IMR-90 (cell line): ENCODE data around the gene DOCK10. TPM values are rescaled to one million over a fixed set of nuclear protein-coding genes. Genes with fewer than 3 reads are reported as not detected.

Experiments used
- ATAC-seq: fragments of 200-7000 bp; cut with Tn5 transposase; 2 replicates; pipeline ENCODE4 v1.9.1; 2020; ENCODE audit warnings: low read depth, mild to moderate bottlenecking, moderate library complexity
- BruUV-seq: library from RNA; stranded (reverse); fragments of 400-500 nt; replicated peaks from 2 replicates; lab custom pipeline; 2021; lab: Mats Ljungman, UMichigan
- CTCF ChIA-PET: fragments of 300-600 bp; formaldehyde crosslinking; extraction: SDS; loops from one replicate; lab custom pipeline; 2021; ENCODE audit warnings: antibody characterized with exemption; lab: Yijun Ruan, JAX
- POLR2A ChIA-PET: fragments of 300-600 bp; sonication (Branson Sonifier 250); formaldehyde crosslinking; loops from one replicate; lab custom pipeline; 2022; ENCODE audit warnings: antibody characterized with exemption; ENCODE audit not compliant: unreplicated experiment; lab: Charles Lee
- DNase-seq: peaks from one replicate; pipeline ENCODE4 v3.0.0; 2013
- H2AFZ ChIP-seq: replicated peaks from 2 replicates; pipeline ENCODE3; 2013; ENCODE audit warnings: low read length, mild to moderate bottlenecking; ENCODE audit not compliant: poor library complexity
- H2AK5ac ChIP-seq: 2 replicates; pipeline ENCODE4 v1.6.1; 2013; ENCODE audit warnings: low read depth, low read length, inconsistent platforms
- H2AK9ac ChIP-seq: replicated peaks from 2 replicates; pipeline ENCODE3; 2013; ENCODE audit warnings: mild to moderate bottlenecking, low read depth, low read length, moderate library complexity; ENCODE audit not compliant: poor library complexity
- H2BK120ac ChIP-seq: 2 replicates; pipeline ENCODE4 v1.6.1; 2013; ENCODE audit warnings: low read depth, low read length, inconsistent platforms
- H2BK15ac ChIP-seq: 3 replicates; pipeline ENCODE4 v1.6.1; 2013; ENCODE audit warnings: low read depth, low read length, inconsistent platforms
- H2BK20ac ChIP-seq: 2 replicates; pipeline ENCODE4 v1.6.1; 2013; ENCODE audit warnings: low read depth, mild to moderate bottlenecking, inconsistent platforms, low read length, moderate library complexity
- H2BK5ac ChIP-seq: 2 replicates; pipeline ENCODE4 v1.6.1; 2013; ENCODE audit warnings: mild to moderate bottlenecking, low read depth, low read length, inconsistent platforms; ENCODE audit not compliant: poor library complexity, severe bottlenecking
- H3K14ac ChIP-seq: replicated peaks from 2 replicates; pipeline ENCODE4 v1.6.1; 2013; ENCODE audit warnings: low read depth, low read length, inconsistent platforms
- H3K18ac ChIP-seq: 2 replicates; pipeline ENCODE4 v1.6.1; 2013; ENCODE audit warnings: low read depth, low read length, control low read depth
- H3K23ac ChIP-seq: 2 replicates; pipeline ENCODE4 v1.6.1; 2013; ENCODE audit warnings: low read depth, low read length, inconsistent platforms
- H3K27ac ChIP-seq: 2 replicates; pipeline ENCODE4 v1.5.1; 2013; ENCODE audit warnings: mild to moderate bottlenecking, control low read depth, low read length; ENCODE audit not compliant: insufficient read depth
- H3K27me3 ChIP-seq: 2 replicates; pipeline ENCODE4 v1.6.1; 2013; ENCODE audit warnings: low read length; ENCODE audit not compliant: control insufficient read depth, insufficient read depth
- H3K36me3 ChIP-seq: 2 replicates; pipeline ENCODE4 v1.6.1; 2013; ENCODE audit warnings: low read length, mixed read lengths; ENCODE audit not compliant: control insufficient read depth, insufficient read depth
- H3K4ac ChIP-seq: 2 replicates; pipeline ENCODE4 v1.6.1; 2013; ENCODE audit warnings: low read depth, low read length, inconsistent platforms
- H3K4me1 ChIP-seq: 2 replicates; pipeline ENCODE4 v1.6.1; 2013; ENCODE audit warnings: low read length, mixed read lengths; ENCODE audit not compliant: control insufficient read depth, insufficient read depth
- H3K4me2 ChIP-seq: 2 replicates; pipeline ENCODE4 v1.6.1; 2013; ENCODE audit warnings: low read depth, mild to moderate bottlenecking, control low read depth, low read length, moderate library complexity
- H3K4me3 ChIP-seq: 2 replicates; pipeline ENCODE4 v1.5.1; 2013; ENCODE audit warnings: low read depth, mild to moderate bottlenecking, control low read depth, low read length, moderate library complexity; ENCODE audit not compliant: insufficient read depth
- H3K56ac ChIP-seq: 2 replicates; pipeline ENCODE4 v1.6.1; 2013; ENCODE audit warnings: low read length, inconsistent platforms; ENCODE audit not compliant: insufficient read depth; ENCODE audit errors: extremely low read depth
- H3K79me1 ChIP-seq, 2 experiments: 2 replicates each; pipeline ENCODE4 v1.6.1; 2013; ENCODE audit warnings: low read length in 2 of 2, inconsistent platforms in 1 of 2, low read depth in 1 of 2
- H3K9ac ChIP-seq: 2 replicates; pipeline ENCODE4 v1.6.1; 2013; ENCODE audit warnings: low read depth, low read length, control low read depth
- H3K9me1 ChIP-seq: 2 replicates; pipeline ENCODE4 v1.6.1; 2013; ENCODE audit warnings: low read length, inconsistent platforms; ENCODE audit not compliant: insufficient read depth
- H3K9me3 ChIP-seq: 2 replicates; pipeline ENCODE4 v1.6.1; 2013; ENCODE audit warnings: low read length; ENCODE audit not compliant: control insufficient read depth, insufficient read depth
- H4K20me1 ChIP-seq: 2 replicates; pipeline ENCODE4 v1.6.1; 2013; ENCODE audit warnings: low read length, inconsistent platforms; ENCODE audit not compliant: insufficient read depth
- H4K5ac ChIP-seq: 2 replicates; pipeline ENCODE4 v1.6.1; 2013; ENCODE audit warnings: mild to moderate bottlenecking, low read depth, low read length, control low read depth
- H4K8ac ChIP-seq, 2 experiments: 2 replicates each; pipeline ENCODE4 v1.6.1; 2013; ENCODE audit warnings: low read depth in 2 of 2, low read length in 2 of 2, control low read depth in 1 of 2, inconsistent platforms in 1 of 2
- H4K91ac ChIP-seq: 2 replicates; pipeline ENCODE4 v1.6.1; 2013; ENCODE audit warnings: low read depth, low read length, inconsistent platforms; ENCODE audit not compliant: insufficient read depth
- CEBPB ChIP-seq: IDR thresholded peaks from 2 replicates; pipeline ENCODE4 v1.6.1; 2012; ENCODE audit warnings: low read depth, low read length, improper control_type of control experiment
- NFE2L2 ChIP-seq: fragments of 150-350 bp; IDR thresholded peaks from 2 replicates; pipeline ENCODE4 v1.6.1; 2016; ENCODE audit warnings: low read depth, mild to moderate bottlenecking, low read length
- RAD21 ChIP-seq: IDR thresholded peaks from 2 replicates; pipeline ENCODE4 v1.6.1; 2012; ENCODE audit warnings: low read length, improper control_type of control experiment
- SMC3 ChIP-seq: fragments of 150-350 bp; IDR thresholded peaks from 2 replicates; pipeline ENCODE4 v1.6.1; 2016; ENCODE audit warnings: low read depth, mild to moderate bottlenecking, antibody characterized with exemption, low read length, moderate library complexity
- WGBS, 2 experiments: methylation state at CpG; one replicate each; pipeline versions ENCODE4 v1.1.5 to v1.1.7; 2013; ENCODE audit warnings: missing lambda C conversion rate in 2 of 2; ENCODE audit not compliant: insufficient read length in 1 of 2; ENCODE audit errors: extremely low coverage in 2 of 2; 5-methylcytosine and 5-hydroxymethylcytosine counted together
- dilution Hi-C: fragments of 300-500 bp; cut with HindIII; formaldehyde crosslinking; loops from one replicate; pipeline ENCODE4 v1.14.3; 2018; ENCODE audit warnings: low sequenced_read_pairs; ENCODE audit not compliant: unreplicated experiment
- in situ Hi-C: fragments of 300-500 bp; cut with MboI; formaldehyde crosslinking; loops from 3 replicates; pipeline ENCODE4 v1.14.3; 2019; ENCODE audit warnings: low sequenced_read_pairs, inconsistent platforms, mixed read lengths
- intact Hi-C: fragments of 100-400 bp; cut with micrococcal nuclease; formaldehyde crosslinking; loops from 2 replicates; pipeline ENCODE4 v1.10.0; 2022
- polyA plus RNA-seq, 3 experiments: library from polyadenylated mRNA; depleted of rRNA; stranded (reverse); fragments of >200 nt; gene quantifications; 2 replicates each; pipeline ENCODE4 v1.2.3, GENCODE V29; 2012; ENCODE audit warnings: low replicate concordance in 1 of 3
- total RNA-seq: library from RNA; depleted of rRNA; stranded (reverse); fragments of >200 nt; gene quantifications from 2 replicates; pipeline ENCODE4 v1.2.3, GENCODE V29; 2012
- TF ChIP-seq, protein P1 (sequence below): conservative IDR thresholded peaks from 2 replicates; pipeline ENCODE4 v1.5.1; 2012; ENCODE audit warnings: mild to moderate bottlenecking, low read depth, low read length, improper control_type of control experiment

The DOCK10 gene
- total and polyA plus RNA-seq, 2 of the 4 experiments (the other 2 are of a cell fraction), result 58.6 to 75.3 TPM

DNA sequence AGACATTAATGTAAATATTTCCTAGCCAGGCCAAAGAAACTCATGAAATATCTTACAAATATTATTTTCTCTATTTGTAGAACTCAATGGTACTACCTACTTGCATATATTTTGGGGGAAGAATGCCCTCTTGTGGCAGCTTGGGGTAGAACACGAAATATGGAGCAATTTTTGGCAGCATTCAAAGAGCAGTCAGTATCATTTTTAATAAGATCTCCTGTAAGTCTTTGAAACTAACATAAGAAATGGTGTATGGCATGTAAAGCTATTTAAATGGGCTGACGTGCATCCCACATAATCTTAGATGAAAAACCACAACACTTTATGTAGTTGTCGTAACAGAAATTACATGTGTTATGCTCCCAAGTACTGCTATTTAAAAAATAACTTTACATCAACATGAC, 263.8 kb downstream of the DOCK10 start:
- no peak overlapping the region for H2AK9ac ChIP-seq
- POLR2A ChIA-PET, result no interaction called here
- CTCF ChIA-PET, result interaction anchor here (0.6 to 1.1 kb wide), 2 partner anchors 16 to 82 kb away, joined by 4 to 9 read pairs; no protein-coding TSS in a partner anchor

More for the DNA sequence above, 263.8 kb downstream of the DOCK10 start:
- WGBS, 2 experiments, result no CpG with 5 or more reads among the region's 3 CpGs
- 0 out of 2 replicates have a peak, but pooled peaks cover 2% of the 10 kb centered on the region for H3K4me1 ChIP-seq
- TF ChIP-seq SMC3, result peak; percentile 64
- no peak for TF ChIP-seq NFE2L2
- peak; percentile 22; the same call in 1 of the 2 replicates for TF ChIP-seq CEBPB
- peak; percentile 62 for TF ChIP-seq RAD21
- TF ChIP-seq, protein P1, sequence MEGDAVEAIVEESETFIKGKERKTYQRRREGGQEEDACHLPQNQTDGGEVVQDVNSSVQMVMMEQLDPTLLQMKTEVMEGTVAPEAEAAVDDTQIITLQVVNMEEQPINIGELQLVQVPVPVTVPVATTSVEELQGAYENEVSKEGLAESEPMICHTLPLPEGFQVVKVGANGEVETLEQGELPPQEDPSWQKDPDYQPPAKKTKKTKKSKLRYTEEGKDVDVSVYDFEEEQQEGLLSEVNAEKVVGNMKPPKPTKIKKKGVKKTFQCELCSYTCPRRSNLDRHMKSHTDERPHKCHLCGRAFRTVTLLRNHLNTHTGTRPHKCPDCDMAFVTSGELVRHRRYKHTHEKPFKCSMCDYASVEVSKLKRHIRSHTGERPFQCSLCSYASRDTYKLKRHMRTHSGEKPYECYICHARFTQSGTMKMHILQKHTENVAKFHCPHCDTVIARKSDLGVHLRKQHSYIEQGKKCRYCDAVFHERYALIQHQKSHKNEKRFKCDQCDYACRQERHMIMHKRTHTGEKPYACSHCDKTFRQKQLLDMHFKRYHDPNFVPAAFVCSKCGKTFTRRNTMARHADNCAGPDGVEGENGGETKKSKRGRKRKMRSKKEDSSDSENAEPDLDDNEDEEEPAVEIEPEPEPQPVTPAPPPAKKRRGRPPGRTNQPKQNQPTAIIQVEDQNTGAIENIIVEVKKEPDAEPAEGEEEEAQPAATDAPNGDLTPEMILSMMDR, result peak; percentile 73
- H3K4ac ChIP-seq, result no peak overlapping the region
- H3K36me3 ChIP-seq, result peaks cover 6% of the 10 kb centered on the region
- ATAC-seq (peak; percentile 70; the same call in 1 of the 2 replicates), DNase-seq (peak; percentile 60)
- no peaks in the 10 kb centered on the region for H3K27me3 ChIP-seq
- dilution Hi-C loops (no loop called here), in situ Hi-C loops (no loop called here), intact Hi-C loops (loop anchor here (1.0 to 5.0 kb wide), 4 partner anchors 126 to 806 kb away; no protein-coding TSS in a partner anchor)
- no peak overlapping the region for H4K8ac ChIP-seq
- no peaks in the 10 kb centered on the region for H3K79me1 ChIP-seq
- H3K27ac ChIP-seq, result no peak overlapping the region
- no peak overlapping the region for H2BK15ac ChIP-seq
- no peak overlapping the region for H2BK5ac ChIP-seq
- no peak overlapping the region for H3K23ac ChIP-seq
- H3K18ac ChIP-seq, result no peak overlapping the region
- H2BK120ac ChIP-seq, result no peak overlapping the region
- H3K9ac ChIP-seq, result no peak overlapping the region
- H2AK5ac ChIP-seq, result no peak overlapping the region
- H3K9me1 ChIP-seq, result no peaks in the 10 kb centered on the region
- H3K4me2 ChIP-seq, result no peak overlapping the region
- no peak overlapping the region for H4K5ac ChIP-seq
- H3K14ac ChIP-seq, result no peak overlapping the region
- H2AFZ ChIP-seq, result no peak overlapping the region
- no peaks in the 10 kb centered on the region for H3K9me3 ChIP-seq
- no peak overlapping the region for H4K91ac ChIP-seq
- H3K4me3 ChIP-seq, result no peak overlapping the region
- no peaks in the 10 kb centered on the region for H4K20me1 ChIP-seq
- no peak overlapping the region for H3K56ac ChIP-seq
- no peak overlapping the region for H2BK20ac ChIP-seq
- BruUV-seq, result no TSS peak
